ENCODE data around the gene LCE3A. TPM values are rescaled to one million over a fixed set of nuclear protein-coding genes. Genes with fewer than 3 reads are reported as not detected.

The LCE3A gene
- total and polyA plus RNA-seq, 2 experiments from 2014 or later: not detected

GRCh38 chr1:152643945-152644344, 21.0 kb upstream of the LCE3A start:
- H3K4me1 ChIP-seq (ENCODE audit: insufficient read depth): no peaks in the 10 kb centered on the region
- H3F3A ChIP-seq (replicated peaks; ENCODE audit: low read depth): no peaks in the 10 kb centered on the region
- H3K79me2 ChIP-seq (replicated peaks; ENCODE audit: insufficient read depth): no peaks in the 10 kb centered on the region
- H3K27ac Mint-ChIP-seq: no peak overlapping the region
- no peaks in the 10 kb centered on the region for H3K27me3 ChIP-seq (ENCODE audit: insufficient read depth)
- H3K36me3 ChIP-seq (ENCODE audit: insufficient read depth): no peaks in the 10 kb centered on the region
- ATAC-seq (no peak), DNase-seq (ENCODE audit: low spot score) (no peak)
- H2AFZ ChIP-seq: no peak overlapping the region
- H3K9me3 Mint-ChIP-seq: no peaks in the 10 kb centered on the region
- no peaks in the 10 kb centered on the region for H3K36me3 Mint-ChIP-seq (ENCODE audit: low read depth)
- H3K4me2 ChIP-seq: no peak overlapping the region
- H3K4me1 Mint-ChIP-seq: no peaks in the 10 kb centered on the region
- TF ChIP-seq EZH2phosphoT487 (IDR thresholded peaks at IDR 0.05; ENCODE audit: unreplicated experiment) (no peak), CTCF (conservative IDR thresholded peaks at IDR 0.05; ENCODE audit: low read depth in 2 of 2) (no peak), EZH2 (IDR thresholded peaks at IDR 0.05; ENCODE audit: low read depth, unreplicated experiment) (no peak), CREB1 (CRISPR knock-in tag; IDR thresholded peaks at IDR 0.05; ENCODE audit: low read depth) (no peak), POLR2AphosphoS5 (IDR thresholded peaks at IDR 0.05; ENCODE audit: low read depth) (no peak), NANOG (IDR thresholded peaks at IDR 0.05; ENCODE audit: borderline replicate concordance) (no peak), ZNF331 (CRISPR knock-in tag; IDR thresholded peaks at IDR 0.05; ENCODE audit: low read depth) (no peak), STAT1 (IDR thresholded peaks at IDR 0.05; ENCODE audit: unreplicated experiment) (no peak), ZNF114 (CRISPR knock-in tag; IDR thresholded peaks at IDR 0.05) (no peak)
- TF ChIP-seq, protein P1, sequence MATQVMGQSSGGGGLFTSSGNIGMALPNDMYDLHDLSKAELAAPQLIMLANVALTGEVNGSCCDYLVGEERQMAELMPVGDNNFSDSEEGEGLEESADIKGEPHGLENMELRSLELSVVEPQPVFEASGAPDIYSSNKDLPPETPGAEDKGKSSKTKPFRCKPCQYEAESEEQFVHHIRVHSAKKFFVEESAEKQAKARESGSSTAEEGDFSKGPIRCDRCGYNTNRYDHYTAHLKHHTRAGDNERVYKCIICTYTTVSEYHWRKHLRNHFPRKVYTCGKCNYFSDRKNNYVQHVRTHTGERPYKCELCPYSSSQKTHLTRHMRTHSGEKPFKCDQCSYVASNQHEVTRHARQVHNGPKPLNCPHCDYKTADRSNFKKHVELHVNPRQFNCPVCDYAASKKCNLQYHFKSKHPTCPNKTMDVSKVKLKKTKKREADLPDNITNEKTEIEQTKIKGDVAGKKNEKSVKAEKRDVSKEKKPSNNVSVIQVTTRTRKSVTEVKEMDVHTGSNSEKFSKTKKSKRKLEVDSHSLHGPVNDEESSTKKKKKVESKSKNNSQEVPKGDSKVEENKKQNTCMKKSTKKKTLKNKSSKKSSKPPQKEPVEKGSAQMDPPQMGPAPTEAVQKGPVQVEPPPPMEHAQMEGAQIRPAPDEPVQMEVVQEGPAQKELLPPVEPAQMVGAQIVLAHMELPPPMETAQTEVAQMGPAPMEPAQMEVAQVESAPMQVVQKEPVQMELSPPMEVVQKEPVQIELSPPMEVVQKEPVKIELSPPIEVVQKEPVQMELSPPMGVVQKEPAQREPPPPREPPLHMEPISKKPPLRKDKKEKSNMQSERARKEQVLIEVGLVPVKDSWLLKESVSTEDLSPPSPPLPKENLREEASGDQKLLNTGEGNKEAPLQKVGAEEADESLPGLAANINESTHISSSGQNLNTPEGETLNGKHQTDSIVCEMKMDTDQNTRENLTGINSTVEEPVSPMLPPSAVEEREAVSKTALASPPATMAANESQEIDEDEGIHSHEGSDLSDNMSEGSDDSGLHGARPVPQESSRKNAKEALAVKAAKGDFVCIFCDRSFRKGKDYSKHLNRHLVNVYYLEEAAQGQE (IDR thresholded peaks at IDR 0.05; ENCODE audit: unreplicated experiment): no peak
- TF ChIP-seq, protein P2, sequence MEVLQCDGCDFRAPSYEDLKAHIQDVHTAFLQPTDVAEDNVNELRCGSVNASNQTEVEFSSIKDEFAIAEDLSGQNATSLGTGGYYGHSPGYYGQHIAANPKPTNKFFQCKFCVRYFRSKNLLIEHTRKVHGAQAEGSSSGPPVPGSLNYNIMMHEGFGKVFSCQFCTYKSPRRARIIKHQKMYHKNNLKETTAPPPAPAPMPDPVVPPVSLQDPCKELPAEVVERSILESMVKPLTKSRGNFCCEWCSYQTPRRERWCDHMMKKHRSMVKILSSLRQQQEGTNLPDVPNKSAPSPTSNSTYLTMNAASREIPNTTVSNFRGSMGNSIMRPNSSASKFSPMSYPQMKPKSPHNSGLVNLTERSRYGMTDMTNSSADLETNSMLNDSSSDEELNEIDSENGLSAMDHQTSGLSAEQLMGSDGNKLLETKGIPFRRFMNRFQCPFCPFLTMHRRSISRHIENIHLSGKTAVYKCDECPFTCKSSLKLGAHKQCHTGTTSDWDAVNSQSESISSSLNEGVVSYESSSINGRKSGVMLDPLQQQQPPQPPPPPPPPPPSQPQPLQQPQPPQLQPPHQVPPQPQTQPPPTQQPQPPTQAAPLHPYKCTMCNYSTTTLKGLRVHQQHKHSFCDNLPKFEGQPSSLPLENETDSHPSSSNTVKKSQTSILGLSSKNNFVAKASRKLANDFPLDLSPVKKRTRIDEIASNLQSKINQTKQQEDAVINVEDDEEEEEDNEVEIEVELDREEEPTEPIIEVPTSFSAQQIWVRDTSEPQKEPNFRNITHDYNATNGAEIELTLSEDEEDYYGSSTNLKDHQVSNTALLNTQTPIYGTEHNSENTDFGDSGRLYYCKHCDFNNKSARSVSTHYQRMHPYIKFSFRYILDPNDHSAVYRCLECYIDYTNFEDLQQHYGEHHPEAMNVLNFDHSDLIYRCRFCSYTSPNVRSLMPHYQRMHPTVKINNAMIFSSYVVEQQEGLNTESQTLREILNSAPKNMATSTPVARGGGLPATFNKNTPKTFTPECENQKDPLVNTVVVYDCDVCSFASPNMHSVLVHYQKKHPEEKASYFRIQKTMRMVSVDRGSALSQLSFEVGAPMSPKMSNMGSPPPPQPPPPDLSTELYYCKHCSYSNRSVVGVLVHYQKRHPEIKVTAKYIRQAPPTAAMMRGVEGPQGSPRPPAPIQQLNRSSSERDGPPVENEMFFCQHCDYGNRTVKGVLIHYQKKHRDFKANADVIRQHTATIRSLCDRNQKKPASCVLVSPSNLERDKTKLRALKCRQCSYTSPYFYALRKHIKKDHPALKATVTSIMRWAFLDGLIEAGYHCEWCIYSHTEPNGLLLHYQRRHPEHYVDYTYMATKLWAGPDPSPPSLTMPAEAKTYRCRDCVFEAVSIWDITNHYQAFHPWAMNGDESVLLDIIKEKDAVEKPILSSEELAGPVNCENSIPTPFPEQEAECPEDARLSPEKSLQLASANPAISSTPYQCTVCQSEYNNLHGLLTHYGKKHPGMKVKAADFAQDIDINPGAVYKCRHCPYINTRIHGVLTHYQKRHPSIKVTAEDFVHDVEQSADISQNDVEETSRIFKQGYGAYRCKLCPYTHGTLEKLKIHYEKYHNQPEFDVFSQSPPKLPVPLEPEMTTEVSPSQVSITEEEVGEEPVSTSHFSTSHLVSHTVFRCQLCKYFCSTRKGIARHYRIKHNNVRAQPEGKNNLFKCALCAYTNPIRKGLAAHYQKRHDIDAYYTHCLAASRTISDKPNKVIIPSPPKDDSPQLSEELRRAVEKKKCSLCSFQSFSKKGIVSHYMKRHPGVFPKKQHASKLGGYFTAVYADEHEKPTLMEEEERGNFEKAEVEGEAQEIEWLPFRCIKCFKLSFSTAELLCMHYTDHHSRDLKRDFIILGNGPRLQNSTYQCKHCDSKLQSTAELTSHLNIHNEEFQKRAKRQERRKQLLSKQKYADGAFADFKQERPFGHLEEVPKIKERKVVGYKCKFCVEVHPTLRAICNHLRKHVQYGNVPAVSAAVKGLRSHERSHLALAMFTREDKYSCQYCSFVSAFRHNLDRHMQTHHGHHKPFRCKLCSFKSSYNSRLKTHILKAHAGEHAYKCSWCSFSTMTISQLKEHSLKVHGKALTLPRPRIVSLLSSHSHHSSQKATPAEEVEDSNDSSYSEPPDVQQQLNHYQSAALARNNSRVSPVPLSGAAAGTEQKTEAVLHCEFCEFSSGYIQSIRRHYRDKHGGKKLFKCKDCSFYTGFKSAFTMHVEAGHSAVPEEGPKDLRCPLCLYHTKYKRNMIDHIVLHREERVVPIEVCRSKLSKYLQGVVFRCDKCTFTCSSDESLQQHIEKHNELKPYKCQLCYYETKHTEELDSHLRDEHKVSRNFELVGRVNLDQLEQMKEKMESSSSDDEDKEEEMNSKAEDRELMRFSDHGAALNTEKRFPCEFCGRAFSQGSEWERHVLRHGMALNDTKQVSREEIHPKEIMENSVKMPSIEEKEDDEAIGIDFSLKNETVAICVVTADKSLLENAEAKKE (CRISPR knock-in tag; IDR thresholded peaks at IDR 0.05): no peak
- TF ChIP-seq, protein P3, sequence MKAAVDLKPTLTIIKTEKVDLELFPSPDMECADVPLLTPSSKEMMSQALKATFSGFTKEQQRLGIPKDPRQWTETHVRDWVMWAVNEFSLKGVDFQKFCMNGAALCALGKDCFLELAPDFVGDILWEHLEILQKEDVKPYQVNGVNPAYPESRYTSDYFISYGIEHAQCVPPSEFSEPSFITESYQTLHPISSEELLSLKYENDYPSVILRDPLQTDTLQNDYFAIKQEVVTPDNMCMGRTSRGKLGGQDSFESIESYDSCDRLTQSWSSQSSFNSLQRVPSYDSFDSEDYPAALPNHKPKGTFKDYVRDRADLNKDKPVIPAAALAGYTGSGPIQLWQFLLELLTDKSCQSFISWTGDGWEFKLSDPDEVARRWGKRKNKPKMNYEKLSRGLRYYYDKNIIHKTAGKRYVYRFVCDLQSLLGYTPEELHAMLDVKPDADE (IDR thresholded peaks at IDR 0.05): no peak
- H4K20me1 ChIP-seq (replicated peaks; ENCODE audit: insufficient read depth): no peaks in the 10 kb centered on the region
- H3K27me3 Mint-ChIP-seq (ENCODE audit: insufficient read depth, low read depth, poor library complexity): no peaks in the 10 kb centered on the region
- no peak overlapping the region for H3K27ac ChIP-seq (ENCODE audit: low read depth)
- H3K4me3 ChIP-seq: no peak overlapping the region
- peaks cover 10% of the 10 kb centered on the region for H3K9me2 ChIP-seq (ENCODE audit: insufficient read depth)
- H3K4me3 Mint-ChIP-seq: no peak overlapping the region
